ENCODE measurements around the gene HTRA3. TPM values are rescaled to one million over a fixed set of nuclear protein-coding genes. Genes with fewer than 3 reads are reported as not detected.

Gene HTRA3
- total RNA-seq, 1 experiment from 2014 or later = not detected

GRCh38 chr4:8345053-8345945, 75.7 kb downstream of the HTRA3 start:
- H3K9me3 Mint-ChIP-seq (ENCODE audit: low read depth, unreplicated experiment) = no peaks in the 10 kb centered on the region
- no peak overlapping the region for H3K4me3 Mint-ChIP-seq (ENCODE audit: low read depth, unreplicated experiment)
- TF ChIP-seq CTCF (IDR thresholded peaks at IDR 0.05; ENCODE audit: unreplicated experiment) = no peak
- intact Hi-C loops (cut with micrococcal nuclease; ENCODE audit: unreplicated experiment) = no loop called here
- peaks cover 45% of the 10 kb centered on the region for H3K27me3 Mint-ChIP-seq (ENCODE audit: unreplicated experiment)
- DNase-seq = no peak
- CTCF ChIA-PET = no interaction called here
- no peaks in the 10 kb centered on the region for H3K4me1 Mint-ChIP-seq (ENCODE audit: low read depth, unreplicated experiment)
- no peaks in the 10 kb centered on the region for H3K36me3 Mint-ChIP-seq (ENCODE audit: insufficient read depth, unreplicated experiment)
- H3K27ac Mint-ChIP-seq (ENCODE audit: unreplicated experiment) = no peak overlapping the region
- BruUV-seq (replicated peaks) = no TSS peak

- Mint-ChIP-seq H3K36me3 (ENCODE audit: insufficient read depth, unreplicated experiment) (no peaks in the 10 kb centered on the region), H3K4me3 (ENCODE audit: low read depth, unreplicated experiment) (no peak overlapping the region), H3K27me3 (ENCODE audit: unreplicated experiment) (peaks cover 45% of the 10 kb centered on the region), H3K4me1 (ENCODE audit: low read depth, unreplicated experiment) (no peaks in the 10 kb centered on the region), H3K9me3 (ENCODE audit: low read depth, unreplicated experiment) (no peaks in the 10 kb centered on the region), H3K27ac (ENCODE audit: unreplicated experiment) (no peak overlapping the region)
- CTCF ChIA-PET = no interaction called here
- TF ChIP-seq CTCF (IDR thresholded peaks at IDR 0.05; ENCODE audit: unreplicated experiment) = no peak
- DNase-seq = no peak
- intact Hi-C loops (cut with micrococcal nuclease; ENCODE audit: unreplicated experiment) = no loop called here
- no TSS peak for BruUV-seq (replicated peaks)
Observed at GRCh38 chr4:8345946-8346814, 76.6 kb downstream of the HTRA3 start.

- Mint-ChIP-seq H3K36me3 (ENCODE audit: insufficient read depth, unreplicated experiment) (no peaks in the 10 kb centered on the region), H3K27me3 (ENCODE audit: unreplicated experiment) (peaks cover 38% of the 10 kb centered on the region), H3K27ac (ENCODE audit: unreplicated experiment) (no peak overlapping the region), H3K9me3 (ENCODE audit: low read depth, unreplicated experiment) (no peaks in the 10 kb centered on the region), H3K4me1 (ENCODE audit: low read depth, unreplicated experiment) (no peaks in the 10 kb centered on the region), H3K4me3 (ENCODE audit: low read depth, unreplicated experiment) (no peak overlapping the region)
- intact Hi-C loops (cut with micrococcal nuclease; ENCODE audit: unreplicated experiment) = no loop called here
- CTCF ChIA-PET = no interaction called here
- no peak for DNase-seq
- no peak for TF ChIP-seq CTCF (IDR thresholded peaks at IDR 0.05; ENCODE audit: unreplicated experiment)
- BruUV-seq (replicated peaks) = no TSS peak
Observed at GRCh38 chr4:8346838-8347605, 77.5 kb downstream of the HTRA3 start.

GRCh38 chr4:8347660-8348059, 78.1 kb downstream of the HTRA3 start:
- Mint-ChIP-seq H3K27ac (ENCODE audit: unreplicated experiment) (no peak overlapping the region), H3K27me3 (ENCODE audit: unreplicated experiment) (peaks cover 34% of the 10 kb centered on the region), H3K9me3 (ENCODE audit: low read depth, unreplicated experiment) (no peaks in the 10 kb centered on the region), H3K4me3 (ENCODE audit: low read depth, unreplicated experiment) (no peak overlapping the region), H3K4me1 (ENCODE audit: low read depth, unreplicated experiment) (no peaks in the 10 kb centered on the region), H3K36me3 (ENCODE audit: insufficient read depth, unreplicated experiment) (no peaks in the 10 kb centered on the region)
- no TSS peak for BruUV-seq (replicated peaks)
- intact Hi-C loops (cut with micrococcal nuclease; ENCODE audit: unreplicated experiment) = no loop called here
- TF ChIP-seq CTCF (IDR thresholded peaks at IDR 0.05; ENCODE audit: unreplicated experiment) = no peak
- CTCF ChIA-PET = no interaction called here
- no peak for DNase-seq

All from Calu3 (cell line).